Natural killer cell (primary cell): Measurements from ENCODE around the gene NLRP14. TPM values are rescaled to one million over a fixed set of nuclear protein-coding genes. Genes with fewer than 3 reads are reported as not detected.

ENCODE experiments used
- ATAC-seq, 3 donors: fragments of 150-1000 bp in 2 of 3; fragments of 200-7000 bp in 1 of 3; cut with Tn5 transposase; 1 replicate in 1 of 3; 2 replicates in 2 of 3; pipeline ENCODE4 v1.10.0; 2021; ENCODE audit warnings: mild to moderate bottlenecking in 2 of 3, moderate library complexity in 2 of 3
- DNase-seq, 2 donors: peaks; one replicate each; pipeline versions ENCODE4 v3.0.0 to v3.0.0-alpha.2; 2013 to 2021; ENCODE audit warnings: mixed read lengths in 1 of 2
- H3K27ac ChIP-seq: one replicate; pipeline ENCODE4 v1.5.1; 2013; ENCODE audit warnings: mild to moderate bottlenecking, low read length
- H3K27me3 ChIP-seq: one replicate; pipeline ENCODE4 v1.6.1; 2013; ENCODE audit warnings: low read length; ENCODE audit not compliant: control insufficient read depth, insufficient read depth
- H3K36me3 ChIP-seq: one replicate; pipeline ENCODE4 v1.6.1; 2013; ENCODE audit warnings: low read length; ENCODE audit not compliant: control insufficient read depth, insufficient read depth
- H3K4me1 ChIP-seq: one replicate; pipeline ENCODE4 v1.6.1; 2013; ENCODE audit warnings: low read length; ENCODE audit not compliant: control insufficient read depth, insufficient read depth
- H3K4me3 ChIP-seq: one replicate; pipeline ENCODE4 v1.5.1; 2013; ENCODE audit warnings: low read length
- H3K9me3 ChIP-seq: one replicate; pipeline ENCODE4 v1.6.1; 2013; ENCODE audit warnings: low read length; ENCODE audit not compliant: control insufficient read depth, insufficient read depth
- H3K27ac Mint-ChIP-seq, 2 donors: one replicate each; pipeline ENCODE4 v1.8.0; 2022; ENCODE audit warnings: mild to moderate bottlenecking in 2 of 2, mixed read lengths in 2 of 2, moderate library complexity in 1 of 2
- H3K27me3 Mint-ChIP-seq, 2 donors: one replicate each; pipeline ENCODE4 v1.8.0; 2022; ENCODE audit warnings: low read depth in 2 of 2, mixed read lengths in 2 of 2
- H3K36me3 Mint-ChIP-seq: one replicate; pipeline ENCODE4 v1.8.0; 2022; ENCODE audit warnings: mixed read lengths
- H3K4me1 Mint-ChIP-seq, 2 donors: one replicate each; pipeline ENCODE4 v1.8.0; 2022; ENCODE audit warnings: mixed read lengths in 2 of 2
- H3K4me3 Mint-ChIP-seq: one replicate; pipeline ENCODE4 v1.8.0; 2022; ENCODE audit warnings: mild to moderate bottlenecking, moderate library complexity, mixed read lengths
- H3K9me3 Mint-ChIP-seq, 2 donors: one replicate each; pipeline ENCODE4 v1.8.0; 2022; ENCODE audit warnings: mixed read lengths in 2 of 2
- WGBS: methylation state at CpG from one replicate; pipeline ENCODE4 v1.1.7; 2013; ENCODE audit warnings: missing lambda C conversion rate; ENCODE audit not compliant: insufficient coverage; 5-methylcytosine and 5-hydroxymethylcytosine counted together
- intact Hi-C: fragments of 100-400 bp; cut with micrococcal nuclease; formaldehyde crosslinking; loops from one replicate; pipeline ENCODE4 v1.14.2; 2022
- total RNA-seq, 4 donors: library from RNA; stranded (reverse); fragments of 120-200 nt in 1 of 4; gene quantifications; one replicate each; pipeline versions ENCODE4 v1.2.3 to v1.2.4, GENCODE V29; 2013 to 2022
- TF ChIP-seq, protein P1 (sequence below): fragments of 200-600 bp; IDR thresholded peaks from one replicate; pipeline ENCODE4 v1.8.0; 2022; ENCODE audit warnings: antibody characterized with exemption

Gene NLRP14
- total RNA-seq, 3 donors from 2014 or later (not counting 1 experiment from before 2014, with no cell fraction given), result not detected

GRCh38 chr11:7057641-7058040 lies 37.4 kb downstream of the NLRP14 start:
- intact Hi-C loops, result no loop called here
- Histone ChIP-seq H3K4me1 (no peaks in the 10 kb centered on the region), H3K36me3 (no peaks in the 10 kb centered on the region), H3K4me3 (no peak overlapping the region), H3K27ac (no peak overlapping the region), H3K27me3 (no peaks in the 10 kb centered on the region), H3K9me3 (no peaks in the 10 kb centered on the region)
- TF ChIP-seq, protein P1, sequence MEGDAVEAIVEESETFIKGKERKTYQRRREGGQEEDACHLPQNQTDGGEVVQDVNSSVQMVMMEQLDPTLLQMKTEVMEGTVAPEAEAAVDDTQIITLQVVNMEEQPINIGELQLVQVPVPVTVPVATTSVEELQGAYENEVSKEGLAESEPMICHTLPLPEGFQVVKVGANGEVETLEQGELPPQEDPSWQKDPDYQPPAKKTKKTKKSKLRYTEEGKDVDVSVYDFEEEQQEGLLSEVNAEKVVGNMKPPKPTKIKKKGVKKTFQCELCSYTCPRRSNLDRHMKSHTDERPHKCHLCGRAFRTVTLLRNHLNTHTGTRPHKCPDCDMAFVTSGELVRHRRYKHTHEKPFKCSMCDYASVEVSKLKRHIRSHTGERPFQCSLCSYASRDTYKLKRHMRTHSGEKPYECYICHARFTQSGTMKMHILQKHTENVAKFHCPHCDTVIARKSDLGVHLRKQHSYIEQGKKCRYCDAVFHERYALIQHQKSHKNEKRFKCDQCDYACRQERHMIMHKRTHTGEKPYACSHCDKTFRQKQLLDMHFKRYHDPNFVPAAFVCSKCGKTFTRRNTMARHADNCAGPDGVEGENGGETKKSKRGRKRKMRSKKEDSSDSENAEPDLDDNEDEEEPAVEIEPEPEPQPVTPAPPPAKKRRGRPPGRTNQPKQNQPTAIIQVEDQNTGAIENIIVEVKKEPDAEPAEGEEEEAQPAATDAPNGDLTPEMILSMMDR, result no peak
- no peaks in the 10 kb centered on the region for H3K4me1 Mint-ChIP-seq
- H3K36me3 Mint-ChIP-seq, result no peaks in the 10 kb centered on the region
- ATAC-seq, result no peak
- no peak for DNase-seq
- 63% methylated on average over 2 of the region's 2 CpGs for WGBS
- no peak overlapping the region for H3K4me3 Mint-ChIP-seq
- H3K27me3 Mint-ChIP-seq, result peaks cover 10 to 20% of the 10 kb centered on the region in 2 donors
- no peak overlapping the region for H3K27ac Mint-ChIP-seq
- H3K9me3 Mint-ChIP-seq, result no peaks in the 10 kb centered on the region

DNA sequence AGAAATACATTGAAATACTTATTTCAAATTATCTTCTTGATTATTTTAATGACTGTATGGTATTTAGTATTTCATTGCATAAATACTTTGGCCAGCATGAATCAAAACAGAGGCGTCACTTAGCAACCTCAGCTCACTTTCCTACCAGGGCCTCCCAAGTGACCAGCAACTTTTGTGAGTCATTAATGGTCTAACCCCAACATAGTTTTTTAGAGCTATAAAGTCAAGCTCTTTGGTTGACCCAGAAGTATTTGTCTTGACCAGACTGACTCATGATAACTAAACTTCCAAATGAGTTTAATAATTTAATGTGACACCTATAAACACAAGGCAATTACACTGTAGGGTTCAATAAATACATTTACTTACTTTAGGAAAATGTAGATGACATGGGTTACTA lies 40.6 kb downstream of the NLRP14 start:
- Histone ChIP-seq H3K9me3 (no peaks in the 10 kb centered on the region), H3K4me3 (no peak overlapping the region), H3K27ac (no peak overlapping the region), H3K36me3 (no peaks in the 10 kb centered on the region), H3K27me3 (no peaks in the 10 kb centered on the region), H3K4me1 (no peaks in the 10 kb centered on the region)
- Mint-ChIP-seq H3K4me1 (no peaks in the 10 kb centered on the region), H3K4me3 (no peak overlapping the region), H3K36me3 (no peaks in the 10 kb centered on the region), H3K9me3 (peaks cover 0 to 2% of the 10 kb centered on the region in 2 donors), H3K27ac (no peak overlapping the region), H3K27me3 (peaks cover 0 to 10% of the 10 kb centered on the region in 2 donors)
- DNase-seq (no peak), ATAC-seq (no peak)
- WGBS, result 90% methylated on average over 1 of the region's 1 CpG
- intact Hi-C loops, result no loop called here
- TF ChIP-seq, protein P1, result no peak

- intact Hi-C loops, result no loop called here
- Mint-ChIP-seq H3K36me3 (no peaks in the 10 kb centered on the region), H3K27me3 (peaks cover 0 to 9% of the 10 kb centered on the region in 2 donors), H3K4me1 (no peaks in the 10 kb centered on the region), H3K4me3 (no peak overlapping the region), H3K9me3 (peaks cover 0 to 4% of the 10 kb centered on the region in 2 donors), H3K27ac (no peak overlapping the region)
- no peak overlapping the region for H3K4me3 ChIP-seq
- H3K4me1 ChIP-seq, result no peaks in the 10 kb centered on the region
- H3K27me3 ChIP-seq, result no peaks in the 10 kb centered on the region
- ATAC-seq, result no peak
- TF ChIP-seq, protein P1, result no peak
- DNase-seq, result no peak
- no peak overlapping the region for H3K27ac ChIP-seq
- H3K36me3 ChIP-seq, result no peaks in the 10 kb centered on the region
- WGBS, result no CpG with 5 or more reads among the region's 2 CpGs
- H3K9me3 ChIP-seq, result no peaks in the 10 kb centered on the region
Observed at GRCh38 chr11:7062534-7062933, 42.3 kb downstream of the NLRP14 start.

DNA sequence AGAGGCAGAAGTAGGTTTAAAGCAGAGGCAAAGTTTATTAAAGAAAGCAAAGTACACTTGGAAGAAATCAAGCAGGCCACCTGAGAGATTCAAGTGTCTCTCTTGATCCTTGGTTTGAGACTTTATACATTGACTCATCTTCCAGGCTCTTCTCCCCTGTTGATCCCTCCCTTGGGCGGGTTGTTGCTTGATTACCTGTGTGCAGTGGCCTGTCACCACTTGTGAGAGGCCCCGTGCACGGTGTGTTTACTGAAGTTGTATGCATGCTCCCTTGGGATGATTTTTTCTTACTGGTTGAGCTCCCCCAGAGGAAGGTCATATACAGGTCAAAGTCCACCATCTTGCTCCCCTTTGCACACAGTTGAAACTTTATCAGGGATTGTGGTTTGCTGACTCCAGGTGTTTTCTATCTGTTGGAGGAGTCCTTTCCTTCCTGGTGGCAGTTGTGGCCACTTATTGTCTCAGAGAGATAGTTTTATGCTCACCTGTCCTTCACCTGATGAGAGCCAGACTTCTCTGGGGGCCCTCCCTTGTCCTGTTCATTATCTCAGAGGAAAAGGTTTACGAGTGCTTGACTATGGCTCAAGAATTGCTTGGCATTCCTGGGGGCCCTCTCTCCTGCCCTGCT lies 52.2 kb downstream of the NLRP14 start:
- H3K4me1 ChIP-seq, result no peaks in the 10 kb centered on the region
- H3K4me3 ChIP-seq, result no peak overlapping the region
- Mint-ChIP-seq H3K27me3 (peaks cover 3 to 6% of the 10 kb centered on the region in 2 donors), H3K27ac (no peak overlapping the region), H3K9me3 (no peaks in the 10 kb centered on the region), H3K4me3 (no peak overlapping the region), H3K36me3 (no peaks in the 10 kb centered on the region), H3K4me1 (no peaks in the 10 kb centered on the region)
- no peaks in the 10 kb centered on the region for H3K27me3 ChIP-seq
- H3K36me3 ChIP-seq, result no peaks in the 10 kb centered on the region
- H3K9me3 ChIP-seq, result no peaks in the 10 kb centered on the region
- no peak overlapping the region for H3K27ac ChIP-seq
- TF ChIP-seq, protein P1, result no peak
- DNase-seq (no peak), ATAC-seq (no peak)
- intact Hi-C loops, result no loop called here
- WGBS, result 65% methylated on average over 4 of the region's 4 CpGs
